Epithelial cell of proximal tubule (primary cell): ENCODE measurements around the gene TENM4. TPM values are rescaled to one million over a fixed set of nuclear protein-coding genes. Genes with fewer than 3 reads are reported as not detected.

Experiments used
- DNase-seq: peaks from one replicate; pipeline ENCODE4 v3.0.0-alpha.2; 2011; ENCODE audit warnings: low read depth
- H3K4me3 ChIP-seq: 2 replicates; pipeline ENCODE4 v1.5.1; 2011; ENCODE audit warnings: low read depth, mild to moderate bottlenecking, low read length
- total RNA-seq: library from RNA; depleted of rRNA; stranded (reverse); fragments of >200 nt; gene quantifications from 2 replicates; pipeline ENCODE4 v1.2.3, GENCODE V29; 2015
- TF ChIP-seq, protein P1 (sequence below): conservative IDR thresholded peaks from 2 replicates; pipeline ENCODE4 v1.5.1; 2012; ENCODE audit warnings: low read depth, mild to moderate bottlenecking, low read length

The TENM4 gene
- total RNA-seq, 1 donor from 2014 or later, result 22.2 TPM

DNA sequence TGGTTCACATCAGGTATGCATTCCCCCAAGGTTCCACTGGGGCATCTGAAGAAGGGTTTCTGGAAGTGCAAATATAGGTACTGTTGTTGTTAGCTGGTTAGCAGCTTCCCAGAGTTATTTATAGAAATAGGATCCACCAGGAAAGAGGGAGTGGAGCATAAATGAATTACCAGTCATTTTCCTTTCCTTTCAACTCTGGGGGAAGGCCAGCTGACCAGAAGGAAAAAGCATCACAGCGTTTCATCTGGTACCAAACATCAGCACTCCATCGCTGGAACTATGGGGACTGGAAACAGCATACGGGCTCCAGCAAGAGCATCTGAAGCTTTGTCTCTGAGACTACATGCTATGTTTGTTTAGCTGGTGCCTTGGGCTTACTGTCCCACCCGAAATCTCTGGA is 487.9 kb downstream of the TENM4 start:
- TF ChIP-seq, protein P1, sequence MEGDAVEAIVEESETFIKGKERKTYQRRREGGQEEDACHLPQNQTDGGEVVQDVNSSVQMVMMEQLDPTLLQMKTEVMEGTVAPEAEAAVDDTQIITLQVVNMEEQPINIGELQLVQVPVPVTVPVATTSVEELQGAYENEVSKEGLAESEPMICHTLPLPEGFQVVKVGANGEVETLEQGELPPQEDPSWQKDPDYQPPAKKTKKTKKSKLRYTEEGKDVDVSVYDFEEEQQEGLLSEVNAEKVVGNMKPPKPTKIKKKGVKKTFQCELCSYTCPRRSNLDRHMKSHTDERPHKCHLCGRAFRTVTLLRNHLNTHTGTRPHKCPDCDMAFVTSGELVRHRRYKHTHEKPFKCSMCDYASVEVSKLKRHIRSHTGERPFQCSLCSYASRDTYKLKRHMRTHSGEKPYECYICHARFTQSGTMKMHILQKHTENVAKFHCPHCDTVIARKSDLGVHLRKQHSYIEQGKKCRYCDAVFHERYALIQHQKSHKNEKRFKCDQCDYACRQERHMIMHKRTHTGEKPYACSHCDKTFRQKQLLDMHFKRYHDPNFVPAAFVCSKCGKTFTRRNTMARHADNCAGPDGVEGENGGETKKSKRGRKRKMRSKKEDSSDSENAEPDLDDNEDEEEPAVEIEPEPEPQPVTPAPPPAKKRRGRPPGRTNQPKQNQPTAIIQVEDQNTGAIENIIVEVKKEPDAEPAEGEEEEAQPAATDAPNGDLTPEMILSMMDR, result no peak
- no peak overlapping the region for H3K4me3 ChIP-seq
- no peak for DNase-seq

DNA sequence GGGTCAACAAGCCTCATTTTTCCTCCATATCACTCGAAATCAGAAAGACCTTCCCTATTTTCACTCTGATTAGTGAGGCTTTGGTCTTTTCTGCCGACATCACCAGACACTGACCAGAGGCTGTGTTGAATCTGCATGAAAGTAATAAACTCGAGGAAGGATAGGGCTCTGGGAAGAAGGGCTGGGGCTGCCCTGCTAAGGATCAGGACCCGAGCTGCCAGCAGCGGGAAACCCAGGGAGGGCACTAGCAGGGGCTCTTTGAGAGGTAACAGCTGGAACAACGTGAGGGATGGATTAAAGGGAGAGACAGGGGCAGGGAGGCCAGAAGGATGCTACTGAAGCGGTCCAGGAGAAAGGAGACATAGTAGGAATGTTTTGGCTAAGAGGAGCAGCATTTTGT is 488.7 kb downstream of the TENM4 start:
- H3K4me3 ChIP-seq, result no peak overlapping the region
- TF ChIP-seq, protein P1, result no peak
- no peak for DNase-seq

DNA sequence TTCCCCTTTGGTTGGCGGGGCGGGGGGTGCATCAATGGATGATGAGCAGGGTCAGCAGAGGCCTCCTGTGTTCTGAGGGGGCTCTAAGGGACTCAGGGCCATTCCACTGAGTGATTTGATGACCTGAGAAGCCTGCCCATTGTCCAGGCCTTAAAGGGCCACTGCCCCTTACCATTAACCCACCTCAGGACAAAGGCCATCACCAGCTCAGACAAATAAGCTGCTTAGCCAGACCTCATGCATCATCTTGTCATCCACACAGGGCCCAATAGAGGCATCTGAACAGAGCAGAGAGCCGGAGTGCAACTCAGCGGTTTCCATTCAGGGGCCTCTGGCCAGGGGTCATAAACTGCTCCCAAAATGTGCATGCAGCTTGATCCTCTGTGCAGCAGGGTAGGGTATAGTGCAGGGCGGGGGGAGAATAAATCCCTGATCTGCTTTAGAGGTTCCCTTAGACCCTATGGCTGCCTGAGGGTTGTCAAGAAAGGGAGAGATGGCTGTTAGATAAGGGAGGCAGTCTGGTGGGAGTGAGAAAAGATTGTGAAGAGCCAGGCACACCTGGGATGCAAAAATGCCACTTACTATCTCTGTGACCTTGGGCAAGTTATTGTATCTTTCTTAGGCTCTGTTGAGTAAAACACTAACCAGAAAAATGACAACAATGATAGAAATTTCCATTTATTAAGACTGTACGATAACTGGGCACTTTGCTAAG is 490.7 kb downstream of the TENM4 start:
- H3K4me3 ChIP-seq, result no peak overlapping the region
- DNase-seq, result no peak
- TF ChIP-seq, protein P1, result no peak

DNA sequence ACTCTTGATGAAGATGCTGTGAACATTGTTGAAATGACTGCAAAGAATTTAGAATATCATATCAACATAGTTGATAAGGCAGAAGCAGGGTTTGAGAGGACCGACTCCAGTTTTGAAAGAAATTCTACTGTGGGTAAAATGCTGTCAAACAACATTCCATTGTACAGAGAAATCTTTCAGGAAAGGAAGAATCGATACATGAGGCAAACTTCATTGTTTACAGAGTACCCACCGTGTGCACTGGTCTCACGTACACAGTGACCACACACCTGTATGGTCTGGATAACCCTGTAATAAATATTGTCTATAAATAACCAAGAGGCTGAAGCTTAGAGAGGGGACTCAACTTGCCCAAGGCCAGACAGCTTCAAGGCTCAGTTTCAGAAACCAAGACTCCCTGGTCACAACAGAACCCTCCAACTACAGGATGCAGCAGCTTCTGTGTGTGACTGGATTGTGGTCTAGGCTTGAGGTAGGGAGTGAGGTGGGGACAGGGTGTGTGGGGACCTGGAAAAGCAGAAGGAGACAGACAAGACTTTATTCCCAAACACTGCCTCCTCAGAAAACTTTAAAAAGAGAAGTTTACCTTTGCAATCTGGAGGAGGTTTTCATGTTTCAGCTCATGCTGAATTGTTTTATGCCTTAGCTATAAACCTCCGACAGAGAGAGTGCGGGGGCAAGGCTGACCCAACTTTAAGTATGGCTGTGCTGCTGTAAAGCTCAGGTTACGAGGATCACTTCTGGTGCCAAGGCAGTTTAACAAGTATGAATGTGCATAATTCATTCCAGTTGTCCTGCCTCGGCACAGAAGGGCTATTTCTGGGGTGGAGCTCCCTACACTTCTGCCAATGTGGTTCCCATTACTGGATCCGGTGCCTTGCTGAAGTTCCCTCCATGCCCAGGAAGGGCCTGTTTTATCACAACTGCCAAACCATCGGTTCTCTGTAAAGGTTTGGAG is 493.6 kb downstream of the TENM4 start:
- TF ChIP-seq, protein P1, result no peak
- no peak for DNase-seq
- no peak overlapping the region for H3K4me3 ChIP-seq

DNA sequence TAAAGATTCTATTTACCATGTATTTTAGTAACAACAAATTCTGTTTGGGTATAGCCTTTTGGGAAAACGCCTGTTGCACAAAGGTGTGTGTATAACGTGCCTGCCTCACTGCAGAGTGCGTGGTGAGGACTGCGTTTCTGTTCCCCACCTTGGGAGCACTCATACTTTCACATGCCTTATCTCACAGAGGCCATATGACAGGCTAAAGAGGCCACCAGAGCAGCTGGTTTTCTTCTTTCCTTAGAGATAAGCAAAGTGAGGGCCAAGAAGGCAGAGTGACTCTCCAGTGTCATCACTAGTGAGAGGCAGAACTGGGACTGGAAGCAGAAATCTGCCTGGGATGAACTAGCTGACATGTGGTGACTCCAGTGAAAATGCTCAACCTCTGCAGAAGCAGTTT is 497.0 kb downstream of the TENM4 start:
- no peak overlapping the region for H3K4me3 ChIP-seq
- TF ChIP-seq, protein P1, result no peak
- no peak for DNase-seq

DNA sequence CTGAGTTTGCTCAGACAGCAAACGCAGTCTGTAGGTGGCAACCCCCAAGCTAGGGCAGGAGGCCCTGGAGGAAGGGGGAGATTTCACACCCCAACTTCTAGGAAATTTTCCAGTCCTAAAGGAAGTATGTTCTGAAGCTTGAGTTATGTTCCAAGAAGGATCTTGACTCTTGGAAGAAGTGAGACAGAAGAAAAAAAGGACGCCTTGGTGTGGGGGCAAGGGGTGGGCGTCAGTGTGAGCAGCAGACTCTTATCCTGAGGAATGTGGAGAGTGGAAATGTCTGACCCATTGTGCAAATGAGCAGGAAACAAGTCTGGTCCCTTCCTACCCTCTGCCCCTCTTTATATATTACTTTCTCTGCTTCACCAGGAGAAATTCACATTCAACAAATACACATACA is 497.7 kb downstream of the TENM4 start:
- TF ChIP-seq, protein P1, result no peak
- H3K4me3 ChIP-seq, result no peak overlapping the region
- DNase-seq, result no peak
